Activated CD8-positive, alpha-beta memory T cell treated with anti-CD3 and anti-CD28 coated beads, Interleukin-2, amount 10 ng/mL, durations not matched to agents 7 days and 5 days (primary cell): ENCODE data around the gene LUZP2. TPM values are rescaled to one million over a fixed set of nuclear protein-coding genes. Genes with fewer than 3 reads are reported as not detected.
"Not testable (repeated sequence)": the region's sequence is repeated elsewhere in the genome, so short reads cannot be mapped to it uniquely, and the experiment has no call there.

Experiments used
- ATAC-seq: fragments of 150-1000 bp; cut with Tn5 transposase; one replicate; pipeline ENCODE4 v1.10.0; 2021; ENCODE audit warnings: moderate library complexity
- CTCF ChIA-PET: fragments of 350-600 bp; sonication (Branson Sonifier 250); formaldehyde crosslinking; loops from one replicate; lab custom pipeline; 2021; ENCODE audit warnings: antibody characterized with exemption; lab: Charles Lee
- DNase-seq: peaks from one replicate; pipeline ENCODE4 v3.0.0-alpha.2; 2020
- H3K27ac Mint-ChIP-seq: one replicate; pipeline ENCODE4 v1.8.0; 2021; ENCODE audit warnings: mild to moderate bottlenecking, mixed read lengths
- H3K27me3 Mint-ChIP-seq: one replicate; pipeline ENCODE4 v1.8.0; 2021; ENCODE audit warnings: mixed read lengths
- H3K36me3 Mint-ChIP-seq: one replicate; pipeline ENCODE4 v1.8.0; 2021; ENCODE audit warnings: mild to moderate bottlenecking, mixed read lengths
- H3K4me1 Mint-ChIP-seq: one replicate; pipeline ENCODE4 v1.8.0; 2021; ENCODE audit warnings: mixed read lengths
- H3K4me3 Mint-ChIP-seq: one replicate; pipeline ENCODE4 v1.8.0; 2021; ENCODE audit warnings: mild to moderate bottlenecking, moderate library complexity, mixed read lengths
- H3K9me3 Mint-ChIP-seq: one replicate; pipeline ENCODE4 v1.8.0; 2022; ENCODE audit warnings: low read depth, mixed read lengths
- total RNA-seq, 2 experiments: library from RNA; stranded (reverse); gene quantifications; one replicate each; pipeline ENCODE4 v1.2.3, GENCODE V29; 2021

Gene LUZP2
- total RNA-seq, 2 experiments from 2014 or later = not detected

DNA sequence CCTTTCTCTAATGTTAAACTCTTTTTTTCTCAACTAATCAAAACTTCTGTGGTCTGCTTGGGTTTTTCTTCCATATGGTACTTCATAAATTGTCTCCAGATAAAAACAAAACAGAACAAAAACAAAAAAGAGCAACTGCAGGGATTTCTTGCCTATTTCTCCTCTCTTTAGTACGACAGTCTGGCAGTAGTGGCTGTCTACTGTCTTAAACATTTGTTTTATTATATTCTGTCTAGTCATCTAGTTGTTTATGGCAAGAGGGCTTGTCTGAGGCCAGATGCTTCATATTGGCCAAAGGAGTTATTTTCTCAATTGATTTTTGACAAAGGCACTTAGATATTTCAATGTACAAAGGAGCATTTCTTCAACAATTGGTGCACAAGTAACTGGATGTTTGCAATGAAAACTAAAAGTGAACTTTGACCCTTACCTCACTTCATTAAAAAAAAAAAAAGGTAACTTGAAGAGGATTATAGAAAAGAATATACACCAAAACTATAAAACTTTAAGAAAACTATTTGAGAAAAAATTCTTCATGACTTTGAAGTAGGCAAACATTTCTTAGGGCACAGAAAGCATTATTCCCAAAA lies 404.2 kb downstream of the LUZP2 start:
- CTCF ChIA-PET = no interaction called here
- Mint-ChIP-seq H3K36me3 (no peaks in the 10 kb centered on the region), H3K4me1 (no peaks in the 10 kb centered on the region), H3K27ac (no peak overlapping the region), H3K9me3 (peaks cover 3% of the 10 kb centered on the region), H3K27me3 (no peaks in the 10 kb centered on the region), H3K4me3 (no peak overlapping the region)
- ATAC-seq (no peak), DNase-seq (no peak)

DNA sequence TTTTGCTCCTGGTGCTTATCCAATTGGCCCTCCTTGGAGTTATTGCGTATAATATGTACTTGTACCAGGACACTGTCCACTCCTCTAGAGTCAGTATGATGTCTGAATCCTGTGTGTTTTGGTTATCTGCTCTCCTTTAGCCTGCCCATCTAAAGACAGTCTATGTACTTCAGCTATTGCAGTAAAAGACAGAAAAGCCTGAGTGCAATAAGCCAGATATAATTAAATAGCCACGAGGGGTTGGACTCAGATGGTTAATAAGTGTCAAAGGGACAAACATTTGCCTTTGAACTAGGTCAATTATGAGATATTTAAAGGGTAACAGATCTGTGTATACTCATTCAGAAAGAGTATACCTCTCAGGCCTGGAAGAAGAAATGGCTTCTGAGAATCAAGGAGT lies 406.7 kb downstream of the LUZP2 start:
- CTCF ChIA-PET = no interaction called here
- no peak overlapping the region for H3K27ac Mint-ChIP-seq
- peaks cover 2% of the 10 kb centered on the region for H3K9me3 Mint-ChIP-seq
- H3K27me3 Mint-ChIP-seq = no peaks in the 10 kb centered on the region
- no peaks in the 10 kb centered on the region for H3K36me3 Mint-ChIP-seq
- DNase-seq = no peak
- H3K4me1 Mint-ChIP-seq = no peaks in the 10 kb centered on the region
- H3K4me3 Mint-ChIP-seq = no peak overlapping the region
- no peak for ATAC-seq

DNA sequence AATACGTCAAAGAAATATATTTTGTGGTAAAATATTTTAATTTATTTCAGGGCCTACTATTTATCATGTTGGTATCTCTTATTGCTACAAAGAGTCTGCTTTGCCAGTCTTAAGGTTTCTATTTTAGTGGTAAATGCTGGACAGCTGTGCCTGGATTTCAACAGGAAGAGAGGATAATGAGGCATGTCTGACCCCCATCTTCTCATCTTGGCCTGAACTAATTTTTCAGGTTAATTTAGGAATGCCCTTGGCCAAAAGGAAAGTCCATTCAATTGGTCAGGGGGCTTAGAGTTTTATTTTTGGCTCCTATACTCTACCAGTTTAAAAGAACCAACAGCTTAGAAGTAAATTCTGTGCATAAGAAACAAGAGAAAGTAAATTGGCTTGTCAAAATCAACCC lies 428.2 kb downstream of the LUZP2 start:
- Mint-ChIP-seq H3K27ac (no peak overlapping the region), H3K27me3 (no peaks in the 10 kb centered on the region), H3K9me3 (peaks cover 6% of the 10 kb centered on the region), H3K4me1 (no peaks in the 10 kb centered on the region), H3K36me3 (no peaks in the 10 kb centered on the region), H3K4me3 (no peak overlapping the region)
- CTCF ChIA-PET = no interaction called here
- DNase-seq (no peak), ATAC-seq (no peak)

DNA sequence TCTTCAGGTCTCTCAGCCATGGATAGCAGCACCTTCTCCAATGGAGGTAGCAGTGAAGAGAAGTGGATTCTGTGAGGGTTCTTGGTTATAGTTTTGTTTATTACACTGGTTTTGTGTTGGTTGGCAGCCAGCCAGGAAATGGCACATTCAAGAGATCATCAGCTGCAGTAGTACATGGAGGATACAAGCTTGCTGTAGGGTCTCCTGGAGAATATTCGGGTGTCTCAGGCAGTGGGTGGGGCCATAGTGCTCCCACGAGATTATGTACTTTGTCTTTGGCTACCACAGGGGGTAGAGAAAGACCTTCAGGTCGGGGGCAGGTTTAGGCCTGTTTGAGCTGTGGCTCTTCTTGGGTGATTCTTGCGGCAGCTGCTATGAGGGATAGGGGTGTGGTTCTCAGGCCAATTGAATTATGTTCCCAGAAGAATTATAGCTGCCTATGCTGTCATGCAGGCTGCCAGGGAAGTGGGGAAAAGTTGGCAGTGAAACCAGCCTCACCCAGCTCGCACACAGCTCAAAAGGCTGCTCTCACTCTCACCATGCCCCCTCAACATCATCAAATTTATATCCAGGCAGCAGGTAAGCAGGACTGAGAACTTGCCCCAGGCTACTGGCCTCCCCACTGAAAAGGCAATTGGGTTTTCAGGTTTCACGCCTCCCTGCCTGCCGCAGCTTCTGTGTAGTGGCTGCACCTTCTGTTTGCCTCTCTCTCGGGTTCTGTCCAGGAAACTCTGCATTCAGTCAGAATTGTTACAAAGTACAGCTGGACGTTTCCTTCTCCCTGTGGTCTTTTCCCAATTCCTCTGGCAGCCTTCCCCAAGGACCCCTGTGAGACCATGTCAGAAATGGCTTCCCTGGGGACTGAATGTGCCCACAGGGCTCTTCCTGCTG lies 435.5 kb downstream of the LUZP2 start:
- Mint-ChIP-seq H3K27ac (no peak overlapping the region), H3K4me3 (no peak overlapping the region), H3K36me3 (no peaks in the 10 kb centered on the region), H3K27me3 (no peaks in the 10 kb centered on the region), H3K9me3 (peaks cover 20% of the 10 kb centered on the region), H3K4me1 (no peaks in the 10 kb centered on the region)
- ATAC-seq (no peak), DNase-seq (no peak)
- CTCF ChIA-PET = no interaction called here

DNA sequence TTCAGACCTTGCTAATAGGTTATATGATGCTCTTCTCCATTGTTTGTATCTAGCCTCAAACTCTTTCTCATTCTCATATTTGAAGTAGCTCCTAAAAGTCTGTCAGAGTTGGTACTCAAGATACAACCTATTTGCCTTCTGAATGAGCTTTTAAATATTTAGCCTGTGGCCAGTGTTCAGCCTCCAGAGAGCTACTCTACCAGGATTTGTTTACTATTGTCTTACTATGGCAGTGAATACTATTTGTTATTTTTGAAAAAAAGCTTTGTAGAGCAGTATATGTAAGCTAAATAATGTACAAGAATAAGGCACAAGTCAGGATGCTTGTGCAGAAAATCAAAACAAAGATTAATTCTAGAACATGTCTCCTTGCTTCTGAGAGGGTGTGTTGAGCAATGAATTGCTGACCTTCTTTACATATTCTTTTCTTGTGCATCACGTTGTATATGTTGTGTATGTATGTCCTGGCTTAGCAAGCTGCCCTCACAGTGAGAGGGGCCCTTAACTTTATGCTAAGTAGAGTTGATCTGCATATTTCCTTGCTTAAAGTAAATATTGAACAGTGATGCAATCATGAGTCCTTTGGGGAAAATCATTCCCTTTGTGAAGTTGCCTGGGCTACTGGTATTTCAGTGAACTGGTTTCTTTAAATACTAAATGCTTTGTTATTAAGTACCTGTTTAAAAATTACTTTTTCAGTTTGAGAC lies 438.0 kb downstream of the LUZP2 start:
- no peak overlapping the region for H3K4me3 Mint-ChIP-seq
- no peak overlapping the region for H3K27ac Mint-ChIP-seq
- CTCF ChIA-PET = no interaction called here
- H3K4me1 Mint-ChIP-seq = no peaks in the 10 kb centered on the region
- no peaks in the 10 kb centered on the region for H3K36me3 Mint-ChIP-seq
- ATAC-seq = no peak
- no peak for DNase-seq
- H3K27me3 Mint-ChIP-seq = no peaks in the 10 kb centered on the region
- peaks cover 21% of the 10 kb centered on the region for H3K9me3 Mint-ChIP-seq

DNA sequence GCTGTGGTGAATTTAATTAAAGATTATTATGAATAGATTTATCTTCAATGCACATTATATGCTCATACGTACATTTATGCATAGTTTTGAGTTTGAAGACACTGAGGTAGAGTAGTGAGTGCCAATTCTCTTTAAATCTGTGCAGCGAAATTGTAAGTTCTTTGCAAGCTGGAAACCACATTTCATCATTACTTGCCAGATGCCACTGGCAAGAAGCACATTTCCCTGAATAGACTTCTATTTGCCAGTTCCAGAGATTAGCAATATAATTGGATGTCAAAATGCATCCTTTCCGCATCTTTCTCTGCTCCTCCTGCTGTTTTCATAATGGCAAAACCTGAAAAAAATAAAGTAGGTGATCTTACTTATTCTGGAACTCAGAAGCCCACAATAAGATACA lies 448.0 kb downstream of the LUZP2 start:
- Mint-ChIP-seq H3K4me3 (no peak overlapping the region), H3K36me3 (no peaks in the 10 kb centered on the region), H3K27me3 (no peaks in the 10 kb centered on the region), H3K4me1 (no peaks in the 10 kb centered on the region), H3K27ac (no peak overlapping the region), H3K9me3 (peaks cover 12% of the 10 kb centered on the region)
- DNase-seq (no peak), ATAC-seq (no peak)
- CTCF ChIA-PET = no interaction called here

DNA sequence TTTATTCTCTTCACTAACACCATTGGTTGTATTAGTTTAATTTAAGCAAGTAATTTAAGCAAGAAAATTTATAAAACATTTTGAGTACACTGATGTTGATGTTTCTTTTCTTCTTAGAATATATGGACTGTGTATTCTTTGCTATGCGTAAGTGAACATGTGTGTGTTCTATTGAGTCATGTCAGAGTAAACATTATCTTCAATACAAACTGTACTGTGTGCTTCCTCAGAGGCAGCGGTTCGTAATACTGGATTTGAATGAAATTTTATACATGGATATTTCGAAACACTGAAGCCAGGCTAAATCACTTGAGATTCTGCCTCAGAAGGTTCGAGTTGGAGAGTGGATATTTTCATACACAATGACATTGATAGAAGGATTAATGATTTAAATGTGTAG lies 452.6 kb downstream of the LUZP2 start:
- H3K4me1 Mint-ChIP-seq = no peaks in the 10 kb centered on the region
- DNase-seq (no peak), ATAC-seq (no peak)
- H3K27ac Mint-ChIP-seq = no peak overlapping the region
- H3K27me3 Mint-ChIP-seq = no peaks in the 10 kb centered on the region
- H3K36me3 Mint-ChIP-seq = no peaks in the 10 kb centered on the region
- H3K9me3 Mint-ChIP-seq = peaks cover 11% of the 10 kb centered on the region
- CTCF ChIA-PET = no interaction called here
- no peak overlapping the region for H3K4me3 Mint-ChIP-seq

DNA sequence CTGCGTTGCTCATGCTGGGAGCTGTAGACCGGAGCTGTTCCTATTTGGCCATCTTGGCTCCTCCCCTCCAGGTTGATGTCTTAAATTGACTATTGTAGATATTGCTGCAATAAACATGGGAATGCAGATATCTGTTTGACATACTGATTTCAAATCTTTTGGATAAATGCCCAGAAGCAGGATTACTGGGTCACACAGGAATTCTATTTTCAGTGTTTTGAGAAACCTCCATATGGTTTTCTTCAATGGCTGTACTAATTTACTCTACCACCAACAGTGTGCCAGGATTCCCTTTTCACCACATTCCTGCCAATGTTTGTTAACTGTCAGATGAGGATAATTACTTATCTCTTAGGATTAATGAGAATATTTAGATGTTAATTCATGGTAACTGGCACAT lies 467.0 kb downstream of the LUZP2 start:
- Mint-ChIP-seq H3K27me3 (no peaks in the 10 kb centered on the region), H3K4me3 (no peak overlapping the region), H3K9me3 (no peaks in the 10 kb centered on the region), H3K36me3 (no peaks in the 10 kb centered on the region), H3K4me1 (no peaks in the 10 kb centered on the region), H3K27ac (no peak overlapping the region)
- CTCF ChIA-PET = no interaction called here
- no peak for DNase-seq
- ATAC-seq = no peak

DNA sequence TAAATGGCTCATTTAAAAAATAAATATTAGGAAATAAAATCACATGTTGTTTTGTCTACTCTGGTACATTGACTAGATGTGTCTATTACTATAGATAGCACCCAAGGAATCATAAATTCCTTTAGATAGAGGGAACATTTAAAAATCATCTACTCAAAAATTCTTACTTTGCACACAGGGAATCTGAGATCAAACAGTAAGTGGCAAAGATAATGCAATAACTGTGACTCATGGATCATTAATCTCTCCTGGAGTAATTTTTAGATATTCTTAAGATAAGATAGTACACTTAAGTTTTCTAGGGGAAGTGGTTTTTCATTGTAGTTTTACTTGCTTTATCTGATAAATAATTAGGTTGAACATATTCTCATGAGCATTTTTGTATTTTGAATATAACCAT lies 468.9 kb downstream of the LUZP2 start:
- no peaks in the 10 kb centered on the region for H3K9me3 Mint-ChIP-seq
- no peak overlapping the region for H3K27ac Mint-ChIP-seq
- no peak overlapping the region for H3K4me3 Mint-ChIP-seq
- CTCF ChIA-PET = no interaction called here
- H3K36me3 Mint-ChIP-seq = no peaks in the 10 kb centered on the region
- DNase-seq = no peak
- no peak for ATAC-seq
- H3K4me1 Mint-ChIP-seq = no peaks in the 10 kb centered on the region
- no peaks in the 10 kb centered on the region for H3K27me3 Mint-ChIP-seq

DNA sequence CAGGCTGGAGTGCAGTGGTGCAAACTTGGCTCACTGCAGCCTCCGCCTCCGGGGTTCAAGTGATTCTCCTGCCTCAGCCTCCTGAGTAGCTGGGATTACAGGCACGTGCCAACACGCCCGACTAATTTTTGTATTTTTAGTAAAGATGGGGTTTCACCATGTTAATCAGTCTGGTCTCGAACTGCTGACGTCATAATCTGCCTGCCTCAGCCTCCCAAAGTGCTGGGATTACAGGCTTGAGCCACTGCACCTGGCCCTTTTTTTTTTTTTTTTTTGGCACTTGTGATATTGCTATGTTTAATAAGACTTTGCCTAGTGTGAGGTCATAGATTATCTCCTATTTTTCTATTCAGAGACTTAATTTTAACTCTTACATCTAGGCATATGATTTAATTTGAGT lies 497.1 kb downstream of the LUZP2 start:
- DNase-seq, H3K36me3 Mint-ChIP-seq, ATAC-seq, H3K27ac Mint-ChIP-seq, H3K4me1 Mint-ChIP-seq, H3K4me3 Mint-ChIP-seq, CTCF ChIA-PET, H3K9me3 Mint-ChIP-seq, H3K27me3 Mint-ChIP-seq: not testable (repeated sequence)

DNA sequence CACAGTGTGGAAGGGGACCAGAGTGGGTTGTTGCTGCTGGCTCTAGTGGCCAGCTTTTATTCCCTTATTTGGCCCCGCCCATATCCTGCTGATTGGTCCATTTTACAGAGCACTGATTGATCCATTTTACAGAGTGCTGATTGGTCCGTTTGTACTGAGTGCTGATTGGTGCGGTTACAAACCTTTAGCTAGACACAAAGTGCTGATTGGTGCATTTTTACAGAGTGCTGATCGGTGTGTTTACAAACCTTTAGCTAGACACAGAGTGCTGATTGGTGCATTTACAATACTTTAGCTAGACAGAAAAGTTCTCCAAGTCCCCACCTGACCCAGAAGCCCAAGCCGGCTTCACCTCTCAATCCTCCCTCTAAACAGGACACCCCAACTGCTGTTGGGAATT lies 503.1 kb downstream of the LUZP2 start:
- H3K36me3 Mint-ChIP-seq, H3K9me3 Mint-ChIP-seq, H3K4me1 Mint-ChIP-seq, H3K27me3 Mint-ChIP-seq, H3K27ac Mint-ChIP-seq, ATAC-seq, H3K4me3 Mint-ChIP-seq, CTCF ChIA-PET, DNase-seq: not testable (repeated sequence)

DNA sequence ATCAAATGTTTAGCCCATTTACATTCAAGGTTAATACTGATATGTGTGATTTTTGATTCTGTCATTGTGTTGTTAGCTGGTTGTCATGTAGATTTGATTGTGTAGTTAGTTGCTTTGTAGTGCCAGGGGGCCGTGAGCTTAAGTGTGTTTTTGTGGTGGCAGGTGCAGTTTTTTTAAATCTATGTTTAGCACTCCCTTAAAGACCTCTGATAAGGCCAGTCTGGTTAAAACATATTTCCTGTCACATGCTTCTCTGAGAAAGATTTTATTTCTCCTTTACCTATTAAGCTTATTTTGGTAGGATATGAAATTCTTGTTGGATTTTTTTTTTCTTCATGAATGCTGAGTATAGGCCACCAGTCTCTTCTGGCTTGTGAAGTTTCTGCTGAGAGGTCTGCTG lies 540.6 kb downstream of the LUZP2 start:
- DNase-seq = no peak
- no peaks in the 10 kb centered on the region for H3K4me1 Mint-ChIP-seq
- no peaks in the 10 kb centered on the region for H3K36me3 Mint-ChIP-seq
- peaks cover 8% of the 10 kb centered on the region for H3K9me3 Mint-ChIP-seq
- ATAC-seq = no peak
- no peak overlapping the region for H3K27ac Mint-ChIP-seq
- H3K4me3 Mint-ChIP-seq = no peak overlapping the region
- CTCF ChIA-PET = no interaction called here
- H3K27me3 Mint-ChIP-seq = no peaks in the 10 kb centered on the region

DNA sequence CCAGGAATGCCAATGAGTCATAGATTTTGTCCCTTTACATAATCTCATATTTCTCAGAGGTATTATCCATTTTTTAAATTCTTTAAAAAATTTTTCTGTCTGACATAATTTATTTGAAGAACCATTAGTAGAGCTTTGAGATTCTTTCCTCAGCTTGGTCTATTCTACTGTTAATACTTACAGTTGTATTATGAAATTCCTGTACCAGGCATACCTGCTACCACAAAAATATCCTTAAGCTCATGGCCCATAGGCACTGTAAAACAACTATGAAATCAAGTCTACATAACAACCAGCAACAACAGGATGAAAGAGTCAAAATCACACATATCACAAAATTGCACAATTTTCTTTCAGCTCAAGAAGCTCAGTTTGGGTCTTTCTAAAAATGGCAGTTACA lies 541.3 kb downstream of the LUZP2 start:
- ATAC-seq = no peak
- Mint-ChIP-seq H3K4me3 (no peak overlapping the region), H3K27me3 (no peaks in the 10 kb centered on the region), H3K9me3 (peaks cover 8% of the 10 kb centered on the region), H3K4me1 (no peaks in the 10 kb centered on the region), H3K27ac (no peak overlapping the region), H3K36me3 (no peaks in the 10 kb centered on the region)
- DNase-seq = no peak
- CTCF ChIA-PET = no interaction called here

DNA sequence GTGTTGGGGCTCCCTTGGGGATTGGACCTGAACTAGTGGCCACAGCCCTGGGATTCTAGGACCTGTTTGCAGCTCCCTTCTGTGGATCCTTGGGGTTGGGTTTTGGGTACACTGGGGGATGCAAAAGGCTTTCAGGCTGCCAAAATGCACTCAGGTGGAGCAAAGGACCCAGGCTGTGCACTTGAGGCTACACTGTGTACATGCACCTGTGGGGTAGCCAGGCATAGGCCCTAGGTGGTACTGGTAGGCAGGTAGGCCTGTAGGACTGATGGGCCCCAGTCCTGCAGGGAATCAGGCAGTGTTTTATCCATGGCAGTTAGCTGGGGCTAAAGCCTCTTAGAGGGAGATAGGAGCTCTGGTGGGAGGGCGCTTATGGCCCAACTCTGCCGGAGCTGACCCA lies 542.3 kb downstream of the LUZP2 start:
- Mint-ChIP-seq H3K27me3 (no peaks in the 10 kb centered on the region), H3K27ac (no peak overlapping the region), H3K4me3 (no peak overlapping the region), H3K4me1 (no peaks in the 10 kb centered on the region), H3K9me3 (peaks cover 8% of the 10 kb centered on the region), H3K36me3 (no peaks in the 10 kb centered on the region)
- CTCF ChIA-PET = no interaction called here
- DNase-seq (no peak), ATAC-seq (no peak)
